Esophagus squamous epithelium (tissue), 5 donors: ENCODE results near the gene CES2. TPM values are rescaled to one million over a fixed set of nuclear protein-coding genes. Genes with fewer than 3 reads are reported as not detected.
A peak's percentile ranks its signal among the peaks of the same experiment; 100 is the strongest.

Source experiments
- DNase-seq: peaks from one replicate; lab custom pipeline; 2025; lab: John Stamatoyannopoulos, UW
- H3K27ac ChIP-seq, 4 donors: fragments of 200-600 bp; sonication (generic); one replicate each; pipeline ENCODE4 v1.5.1; 2016 to 2019; ENCODE audit warnings: mild to moderate bottlenecking in 1 of 4
- H3K27me3 ChIP-seq, 4 donors: fragments of 200-600 bp; sonication (generic); 1 replicate in 3 of 4; 2 replicates in 1 of 4; pipeline versions ENCODE4 v1.5.1 to v1.6.0; 2017 to 2021; ENCODE audit warnings: antibody characterized with exemption in 1 of 4
- H3K36me3 ChIP-seq, 3 donors: fragments of 200-600 bp; sonication (generic); one replicate each; pipeline ENCODE4 v1.5.1; 2016 to 2019
- H3K4me1 ChIP-seq, 3 donors: fragments of 200-600 bp; sonication (generic); one replicate each; pipeline ENCODE4 v1.5.1; 2017 to 2019
- H3K4me3 ChIP-seq, 4 donors: fragments of 200-600 bp; sonication (generic); 1 replicate in 3 of 4; 2 replicates in 1 of 4; pipeline ENCODE4 v1.5.1; 2016 to 2019; ENCODE audit warnings: mild to moderate bottlenecking in 2 of 4, moderate library complexity in 1 of 4
- H3K9me3 ChIP-seq, 3 donors: fragments of 200-600 bp; sonication (generic); one replicate each; pipeline ENCODE4 v1.5.1; 2016 to 2019
- POLR2A ChIP-seq, 4 donors: fragments of 450-650 bp; IDR thresholded peaks; one replicate each; pipeline ENCODE4 v1.6.1; 2017; ENCODE audit warnings: antibody characterized with exemption in 4 of 4, mild to moderate bottlenecking in 4 of 4, moderate library complexity in 3 of 4
- WGBS, 2 donors: methylation state at CpG; one replicate each; pipeline ENCODE4 v1.1.5; 2018; 5-methylcytosine and 5-hydroxymethylcytosine counted together
- intact Hi-C: fragments of 100-400 bp; cut with DNase I; formaldehyde crosslinking; loops from one replicate; pipeline ENCODE4 v1.15.0; 2022
- total RNA-seq, 4 donors: library from RNA; depleted of rRNA; stranded (reverse); fragments of >200 nt; gene quantifications; one replicate each; pipeline ENCODE4 v1.1.0, GENCODE V29; 2016
- TF ChIP-seq, protein P1 (sequence below), 6 experiments: fragments of 450-650 bp in 4 of 6; fragments of 200-600 bp in 2 of 6; sonication (generic) in 2 of 6; IDR thresholded peaks; one replicate each; pipeline ENCODE4 v1.5.1; 2016 to 2019; ENCODE audit warnings: antibody characterized with exemption in 6 of 6, mild to moderate bottlenecking in 4 of 6, moderate library complexity in 4 of 6
- donor health status: DM: yes; HTN: yes; CAD: no.

The CES2 gene
- total RNA-seq, 4 donors from 2014 or later, result 120 to 250 (median 170) TPM

GRCh38 chr16:66918355-66918754, 17.0 kb upstream of the CES2 start:
- peaks cover 20 to 47% (median 20%) of the 10 kb centered on the region in 3 donors for H3K4me1 ChIP-seq
- TF ChIP-seq, protein P1, sequence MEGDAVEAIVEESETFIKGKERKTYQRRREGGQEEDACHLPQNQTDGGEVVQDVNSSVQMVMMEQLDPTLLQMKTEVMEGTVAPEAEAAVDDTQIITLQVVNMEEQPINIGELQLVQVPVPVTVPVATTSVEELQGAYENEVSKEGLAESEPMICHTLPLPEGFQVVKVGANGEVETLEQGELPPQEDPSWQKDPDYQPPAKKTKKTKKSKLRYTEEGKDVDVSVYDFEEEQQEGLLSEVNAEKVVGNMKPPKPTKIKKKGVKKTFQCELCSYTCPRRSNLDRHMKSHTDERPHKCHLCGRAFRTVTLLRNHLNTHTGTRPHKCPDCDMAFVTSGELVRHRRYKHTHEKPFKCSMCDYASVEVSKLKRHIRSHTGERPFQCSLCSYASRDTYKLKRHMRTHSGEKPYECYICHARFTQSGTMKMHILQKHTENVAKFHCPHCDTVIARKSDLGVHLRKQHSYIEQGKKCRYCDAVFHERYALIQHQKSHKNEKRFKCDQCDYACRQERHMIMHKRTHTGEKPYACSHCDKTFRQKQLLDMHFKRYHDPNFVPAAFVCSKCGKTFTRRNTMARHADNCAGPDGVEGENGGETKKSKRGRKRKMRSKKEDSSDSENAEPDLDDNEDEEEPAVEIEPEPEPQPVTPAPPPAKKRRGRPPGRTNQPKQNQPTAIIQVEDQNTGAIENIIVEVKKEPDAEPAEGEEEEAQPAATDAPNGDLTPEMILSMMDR (IDR thresholded peaks at IDR 0.05), result no peak
- no peak for TF ChIP-seq POLR2A (IDR thresholded peaks at IDR 0.05)
- 88 to 90% methylated on average over 2 to 4 of the region's 6 CpGs for WGBS, 2 donors
- H3K9me3 ChIP-seq, result no peaks in the 10 kb centered on the region
- DNase-seq, result no peak
- peaks cover 0 to 24% (median 0%) of the 10 kb centered on the region in 3 donors for H3K36me3 ChIP-seq
- no peak overlapping the region for H3K4me3 ChIP-seq
- intact Hi-C loops, result no loop called here
- H3K27me3 ChIP-seq, result peaks cover 0 to 11% (median 0%) of the 10 kb centered on the region in 4 donors
- H3K27ac ChIP-seq, result peak overlapping the region in 1 of 4 donors; percentile 29

- WGBS, 2 donors, result 51 to 56% methylated on average over 3 to 5 of the region's 7 CpGs
These were observed 16.3 kb upstream of the CES2 start, which contains the start of gene CDH16 for GRCh38 chr16:66918803-66919568. Gene CDH16, minus strand, starts transcription at chr16:66918885. Its CDS starts 820 bp downstream, at chr16:66918065.

GRCh38 chr16:66919569-66920298, 15.6 kb upstream of the CES2 start:
- Histone ChIP-seq H3K4me1 (peaks cover 34 to 61% (median 34%) of the 10 kb centered on the region in 3 donors), H3K27me3 (peaks cover 0 to 23% (median 0%) of the 10 kb centered on the region in 4 donors), H3K9me3 (no peaks in the 10 kb centered on the region), H3K4me3 (no peak overlapping the region), H3K36me3 (peaks cover 0 to 30% (median 0%) of the 10 kb centered on the region in 3 donors), H3K27ac (peak overlapping the region in 3 of 4 donors; percentile 4 to 87 (median 34))
- DNase-seq, result no peak
- intact Hi-C loops, result no loop called here
- 80% methylated on average over 1 of the region's 5 CpGs; no CpG with 5 or more reads in 1 of the 2 donors for WGBS, 2 donors
- no peak for TF ChIP-seq POLR2A (IDR thresholded peaks at IDR 0.05)
- TF ChIP-seq, protein P1 (IDR thresholded peaks at IDR 0.05), result no peak

More at GRCh38 chr16:66918803-66919568, 16.3 kb upstream of the CES2 start, which contains the start of gene CDH16:
- H3K4me1 ChIP-seq, result peaks cover 26 to 53% (median 27%) of the 10 kb centered on the region in 3 donors
- no peak within 1 kb of the TSS for H3K4me3 ChIP-seq
- intact Hi-C loops, result no loop called here
- peaks cover 0 to 30% (median 0%) of the 10 kb centered on the region in 3 donors for H3K36me3 ChIP-seq
- no peak for TF ChIP-seq POLR2A (IDR thresholded peaks at IDR 0.05)
- TF ChIP-seq, protein P1 (IDR thresholded peaks at IDR 0.05), result no peak
- H3K27me3 ChIP-seq, result peaks cover 0 to 15% (median 0%) of the 10 kb centered on the region in 4 donors
- DNase-seq, result no peak
- peak within 1 kb of the TSS in 2 of 4 donors; percentile 4 to 87 for H3K27ac ChIP-seq
- no peaks in the 10 kb centered on the region for H3K9me3 ChIP-seq

DNA sequence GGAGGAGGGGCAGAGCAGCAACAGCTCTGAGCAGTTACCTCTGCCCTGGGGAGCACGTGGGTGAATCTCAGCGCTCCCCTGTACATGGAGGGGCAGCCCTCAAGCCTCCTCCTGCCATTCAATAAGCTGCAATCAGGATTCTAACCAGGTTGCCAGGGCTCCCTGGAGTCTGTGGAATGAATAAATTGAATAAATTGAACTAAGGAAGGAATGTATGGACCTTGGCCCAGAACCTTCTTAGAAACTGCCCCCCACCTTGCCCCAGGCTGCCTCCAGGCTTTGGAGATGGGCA, 15.1 kb upstream of the CES2 start:
- TF ChIP-seq POLR2A (IDR thresholded peaks at IDR 0.05), result no peak
- TF ChIP-seq, protein P1 (IDR thresholded peaks at IDR 0.05), result no peak
- Histone ChIP-seq H3K27ac (peak overlapping the region in 2 of 4 donors; percentile 34 to 87), H3K27me3 (peaks cover 0 to 28% (median 0%) of the 10 kb centered on the region in 4 donors), H3K4me1 (peaks cover 36 to 66% (median 39%) of the 10 kb centered on the region in 3 donors), H3K36me3 (peaks cover 0 to 30% (median 0%) of the 10 kb centered on the region in 3 donors), H3K9me3 (no peaks in the 10 kb centered on the region), H3K4me3 (no peak overlapping the region)
- WGBS, 2 donors, result 83% methylated on average over 2 of the region's 2 CpGs; no CpG with 5 or more reads in 1 of the 2 donors
- no peak for DNase-seq
- intact Hi-C loops, result no loop called here
